HG03060 (cell line): Measurements from ENCODE around the gene DOLPP1.
"Not testable (repeated sequence)": the region's sequence is repeated elsewhere in the genome, so short reads cannot be mapped to it uniquely, and the experiment has no call there.

Experiments
- ATAC-seq: cut with Tn5 transposase; IDR thresholded peaks from one replicate; pipeline ENCODE4 v1.9.1; 2021; ENCODE audit warnings: low read depth, moderate number of reproducible peaks; ENCODE audit not compliant: unreplicated experiment

Gene DOLPP1

GRCh38 chr9:129080601-129081387 lies at the start of gene DOLPP1:
Gene DOLPP1, plus strand, starts transcription at chr9:129081111. Its CDS starts 21 bp downstream, at chr9:129081132.
- ATAC-seq: peak; percentile 86

GRCh38 chr9:129031514-129031913 lies 49.4 kb upstream of the DOLPP1 start:
- ATAC-seq: no peak

- no peak for ATAC-seq
These were observed 48.3 kb upstream of the DOLPP1 start for GRCh38 chr9:129032541-129033159.

GRCh38 chr9:129033216-129033615 lies 47.7 kb upstream of the DOLPP1 start:
- ATAC-seq: no peak

GRCh38 chr9:129035838-129036237 lies 45.1 kb upstream of the DOLPP1 start:
- not testable (repeated sequence) for ATAC-seq

- peak; percentile 92 for ATAC-seq
These were observed 44.5 kb upstream of the DOLPP1 start, which contains the start of gene MIGA2 for GRCh38 chr9:129036241-129036922. Gene MIGA2, plus strand, starts transcription at chr9:129036626. Its CDS starts 3,969 bp downstream, at chr9:129040595.

- no peak for ATAC-seq
These were observed 43.8 kb upstream of the DOLPP1 start for GRCh38 chr9:129036923-129037766.

- no peak for ATAC-seq
These were observed 43.2 kb upstream of the DOLPP1 start for GRCh38 chr9:129037767-129038098.

GRCh38 chr9:129038109-129038852 lies 42.6 kb upstream of the DOLPP1 start:
- ATAC-seq: no peak

- no peak for ATAC-seq
These were observed 40.7 kb upstream of the DOLPP1 start for GRCh38 chr9:129040113-129040643.

GRCh38 chr9:129042016-129042415 lies 38.9 kb upstream of the DOLPP1 start:
- no peak for ATAC-seq

- no peak for ATAC-seq
These were observed 28.3 kb upstream of the DOLPP1 start for GRCh38 chr9:129052592-129052991.

- ATAC-seq: no peak
These were observed 27.9 kb upstream of the DOLPP1 start for GRCh38 chr9:129053020-129053419.

- no peak for ATAC-seq
These were observed 26.6 kb upstream of the DOLPP1 start for GRCh38 chr9:129054163-129054851.

- ATAC-seq: no peak
These were observed 21.7 kb upstream of the DOLPP1 start for GRCh38 chr9:129058965-129059795.

GRCh38 chr9:129059796-129060785 lies 20.8 kb upstream of the DOLPP1 start:
- ATAC-seq: no peak

- ATAC-seq: no peak
These were observed 19.9 kb upstream of the DOLPP1 start for GRCh38 chr9:129060991-129061390.
